ENCODE data around the gene TBXAS1. TPM values are rescaled to one million over a fixed set of nuclear protein-coding genes. Genes with fewer than 3 reads are reported as not detected.
A peak's percentile ranks its signal among the peaks of the same experiment; 100 is the strongest.

The TBXAS1 gene
- total RNA-seq = 10 to 100 TPM in 3 of 4 donors, 1 to 10 TPM in 1; 9.0 to 22.2 (median 14.6) TPM

DNA sequence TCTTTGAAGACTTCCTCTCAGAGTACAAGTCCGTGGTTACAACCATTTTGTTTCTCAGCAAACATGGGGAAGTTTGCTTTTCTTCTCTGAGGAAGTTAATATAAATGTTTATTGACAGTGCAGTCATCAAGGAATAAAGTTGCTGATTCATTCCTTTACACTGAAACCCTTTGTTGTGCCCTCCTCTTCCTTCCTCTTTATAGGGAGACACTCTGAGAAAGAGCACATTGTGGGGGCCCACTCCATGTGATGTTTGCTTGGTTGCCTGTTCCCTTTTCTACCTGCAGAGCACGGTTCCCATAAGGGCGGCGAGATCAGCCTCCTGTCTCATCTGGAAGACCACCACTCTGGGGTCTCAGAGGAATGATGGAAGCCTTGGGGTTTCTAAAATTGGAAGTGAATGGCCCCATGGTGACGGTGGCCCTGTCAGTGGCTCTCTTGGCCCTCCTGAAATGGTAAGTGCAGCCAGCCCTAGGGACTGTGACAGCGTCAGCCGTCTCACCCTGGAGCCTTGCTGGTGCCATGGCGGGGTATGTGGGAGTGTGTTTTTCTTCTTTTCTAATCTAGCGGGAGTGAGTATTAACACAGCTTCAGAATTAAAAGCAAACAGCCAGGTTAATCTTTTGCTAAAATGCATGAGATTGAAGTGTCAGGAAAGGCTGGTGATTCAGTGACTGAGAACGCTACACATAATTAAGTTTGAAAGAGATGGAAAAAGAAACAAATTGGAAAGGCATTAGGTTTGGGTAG lies at the start of gene TBXAS1:
Gene TBXAS1, plus strand, starts transcription at position 240 of the 750 bp plus-strand sequence. Its CDS starts 127 bp downstream, at position 367.
- in situ Hi-C loops (cut with MboI; ENCODE audit: low pct_ligation_motif_present in 1 of 4, low pct_unique_long_range_greater_than_20kb in 1 of 4, low sequenced_read_pairs in 3 of 4) = no loop called here
- peaks cover 0 to 5% of the 10 kb centered on the region in 2 donors for H3K9me3 ChIP-seq
- H3K27me3 ChIP-seq = no peaks in the 10 kb centered on the region
- WGBS, 2 donors (ENCODE audit: low coverage in 1 of 2) = 20 to 32% methylated on average over 2 to 10 of the region's 10 CpGs
- H3K4me1 ChIP-seq = peaks cover 0 to 22% (median 7%) of the 10 kb centered on the region in 4 donors
- H3K36me3 ChIP-seq = no peaks in the 10 kb centered on the region
- peak; percentile 57 for DNase-seq
- peak; percentile 38 for TF ChIP-seq POLR2A (IDR thresholded peaks at IDR 0.05)
- TF ChIP-seq, protein P1, sequence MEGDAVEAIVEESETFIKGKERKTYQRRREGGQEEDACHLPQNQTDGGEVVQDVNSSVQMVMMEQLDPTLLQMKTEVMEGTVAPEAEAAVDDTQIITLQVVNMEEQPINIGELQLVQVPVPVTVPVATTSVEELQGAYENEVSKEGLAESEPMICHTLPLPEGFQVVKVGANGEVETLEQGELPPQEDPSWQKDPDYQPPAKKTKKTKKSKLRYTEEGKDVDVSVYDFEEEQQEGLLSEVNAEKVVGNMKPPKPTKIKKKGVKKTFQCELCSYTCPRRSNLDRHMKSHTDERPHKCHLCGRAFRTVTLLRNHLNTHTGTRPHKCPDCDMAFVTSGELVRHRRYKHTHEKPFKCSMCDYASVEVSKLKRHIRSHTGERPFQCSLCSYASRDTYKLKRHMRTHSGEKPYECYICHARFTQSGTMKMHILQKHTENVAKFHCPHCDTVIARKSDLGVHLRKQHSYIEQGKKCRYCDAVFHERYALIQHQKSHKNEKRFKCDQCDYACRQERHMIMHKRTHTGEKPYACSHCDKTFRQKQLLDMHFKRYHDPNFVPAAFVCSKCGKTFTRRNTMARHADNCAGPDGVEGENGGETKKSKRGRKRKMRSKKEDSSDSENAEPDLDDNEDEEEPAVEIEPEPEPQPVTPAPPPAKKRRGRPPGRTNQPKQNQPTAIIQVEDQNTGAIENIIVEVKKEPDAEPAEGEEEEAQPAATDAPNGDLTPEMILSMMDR (IDR thresholded peaks at IDR 0.05) = peak in 1 of 5 experiments; percentile 11
- peak in 2 of 3 donors; percentile 41 to 49 for TF ChIP-seq POLR2AphosphoS5 (IDR thresholded peaks at IDR 0.05)
- TF ChIP-seq EP300 (IDR thresholded peaks at IDR 0.05; ENCODE audit: low read depth) = no peak
- intact Hi-C loops (cut with DNase I; ENCODE audit: low total_unique reads) = loop anchor here (1.0 kb wide), 1 partner anchor 36 kb away; no protein-coding TSS in a partner anchor
- H3K4me3 ChIP-seq = peak within 1 kb of the TSS in 3 of 4 donors; percentile 11 to 34 (median 18)
- peak within 1 kb of the TSS; percentile 48 to 80 (median 75) for H3K27ac ChIP-seq

- Histone ChIP-seq H3K4me1 (peaks cover 4 to 14% (median 7%) of the 10 kb centered on the region in 4 donors), H3K9me3 (no peaks in the 10 kb centered on the region), H3K27me3 (peaks cover 12% of the 10 kb centered on the region), H3K36me3 (no peaks in the 10 kb centered on the region), H3K4me3 (no peak overlapping the region), H3K27ac (no peak overlapping the region)
- TF ChIP-seq POLR2A (IDR thresholded peaks at IDR 0.05) = no peak
- intact Hi-C loops (cut with DNase I; ENCODE audit: low total_unique reads) (no loop called here), in situ Hi-C loops (cut with MboI; ENCODE audit: low pct_ligation_motif_present in 1 of 4, low pct_unique_long_range_greater_than_20kb in 1 of 4, low sequenced_read_pairs in 3 of 4) (no loop called here)
- WGBS, 2 donors (ENCODE audit: low coverage in 1 of 2) = 82 to 88% methylated on average over 3 of the region's 3 CpGs
- DNase-seq = no peak
These were observed 46.1 kb upstream of the TBXAS1 start for GRCh38 chr7:139782932-139783331.

DNA sequence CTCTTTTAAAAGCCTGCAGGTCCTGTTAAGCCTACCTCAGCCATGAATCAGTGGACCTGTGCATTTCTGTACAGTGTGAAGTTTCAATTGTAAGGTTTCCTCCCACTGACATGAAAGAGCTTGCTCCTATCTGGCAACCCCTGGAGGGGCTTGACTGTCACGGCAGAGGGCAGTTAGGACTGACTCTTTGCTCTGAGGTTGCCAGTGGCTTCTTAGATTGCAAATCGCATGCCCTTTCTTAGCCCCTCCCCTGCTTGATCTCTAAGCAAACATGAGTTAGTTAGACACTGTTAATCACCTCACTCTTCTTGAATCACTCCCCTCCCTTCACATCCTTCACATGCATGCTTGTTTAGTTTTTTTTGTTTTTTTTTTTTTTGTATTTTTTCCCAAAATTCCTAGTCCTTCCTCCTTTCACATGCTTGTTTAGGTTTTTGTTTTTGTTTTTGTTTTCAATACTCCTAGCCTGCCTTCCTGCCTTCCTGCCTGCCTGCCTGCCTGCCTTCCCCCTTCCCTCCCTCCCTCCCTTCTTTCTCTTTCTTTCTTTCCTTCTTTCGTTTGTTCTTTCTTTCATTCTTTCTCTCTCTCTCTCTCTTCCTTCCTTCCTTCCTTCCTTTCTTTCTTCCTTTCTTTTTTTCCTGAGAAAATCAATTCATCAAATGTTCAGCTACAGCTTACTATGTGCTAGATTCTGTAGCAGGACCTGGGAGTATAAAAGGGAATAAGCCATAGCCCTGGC lies 45.2 kb upstream of the TBXAS1 start:
- in situ Hi-C loops (cut with MboI; ENCODE audit: low pct_ligation_motif_present in 1 of 4, low pct_unique_long_range_greater_than_20kb in 1 of 4, low sequenced_read_pairs in 3 of 4) = no loop called here
- H3K9me3 ChIP-seq = no peaks in the 10 kb centered on the region
- no peak overlapping the region for H3K27ac ChIP-seq
- no peaks in the 10 kb centered on the region for H3K36me3 ChIP-seq
- 33 to 37% methylated on average over 1 to 3 of the region's 3 CpGs for WGBS, 2 donors (ENCODE audit: low coverage in 1 of 2)
- TF ChIP-seq POLR2AphosphoS5 (IDR thresholded peaks at IDR 0.05) = no peak
- TF ChIP-seq EP300 (IDR thresholded peaks at IDR 0.05; ENCODE audit: low read depth) = no peak
- TF ChIP-seq POLR2A (IDR thresholded peaks at IDR 0.05) = no peak
- TF ChIP-seq, protein P1 (IDR thresholded peaks at IDR 0.05) = no peak
- intact Hi-C loops (cut with DNase I; ENCODE audit: low total_unique reads) = no loop called here
- H3K4me3 ChIP-seq = no peak overlapping the region
- peaks cover under 1 to 9% (median 3%) of the 10 kb centered on the region in 4 donors for H3K4me1 ChIP-seq
- peaks cover 12% of the 10 kb centered on the region for H3K27me3 ChIP-seq
- no peak for DNase-seq

- TF ChIP-seq EP300 (IDR thresholded peaks at IDR 0.05; ENCODE audit: low read depth) (no peak), POLR2AphosphoS5 (IDR thresholded peaks at IDR 0.05) (no peak), POLR2A (IDR thresholded peaks at IDR 0.05) (no peak)
- TF ChIP-seq, protein P1 (IDR thresholded peaks at IDR 0.05) = no peak
- in situ Hi-C loops (cut with MboI; ENCODE audit: low pct_ligation_motif_present in 1 of 4, low pct_unique_long_range_greater_than_20kb in 1 of 4, low sequenced_read_pairs in 3 of 4) = no loop called here
- Histone ChIP-seq H3K4me1 (peaks cover 0 to 5% (median 0%) of the 10 kb centered on the region in 4 donors), H3K4me3 (no peak overlapping the region), H3K36me3 (no peaks in the 10 kb centered on the region), H3K9me3 (no peaks in the 10 kb centered on the region), H3K27ac (no peak overlapping the region), H3K27me3 (peaks cover 5% of the 10 kb centered on the region)
- DNase-seq = no peak
- intact Hi-C loops (cut with DNase I; ENCODE audit: low total_unique reads) = no loop called here
- WGBS, 2 donors (ENCODE audit: low coverage in 1 of 2) = 69 to 83% methylated on average over 3 of the region's 3 CpGs
These were observed 44.4 kb upstream of the TBXAS1 start for GRCh38 chr7:139784648-139785047.

Measured in transverse colon (tissue), 4 donors.